Fibroblast of gingiva (primary cell): ENCODE results near the gene SORCS1.

Source experiments
- DNase-seq: peaks from one replicate; pipeline ENCODE4 v3.0.0-alpha.2; 2011; ENCODE audit warnings: low read depth

Gene SORCS1

DNA sequence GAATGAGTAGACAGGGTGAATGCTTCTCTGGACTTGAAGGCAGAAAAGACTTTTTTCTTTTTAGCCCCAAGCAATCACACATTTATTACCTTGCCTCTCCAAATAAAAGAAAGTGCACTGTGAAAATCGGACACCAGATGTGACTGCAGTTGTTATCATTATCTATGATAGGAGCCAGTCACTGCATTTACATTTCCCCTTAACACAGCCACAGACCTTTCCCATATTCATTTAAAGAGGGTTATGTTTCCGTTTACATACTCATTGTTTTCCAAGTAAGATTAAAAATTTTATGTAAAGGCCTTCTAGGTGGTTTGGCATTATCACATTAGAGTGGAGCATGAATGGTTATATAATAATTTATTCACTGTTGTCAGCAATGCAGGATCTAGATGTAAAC is 586.8 kb downstream of the SORCS1 start:
- DNase-seq, result no peak

DNA sequence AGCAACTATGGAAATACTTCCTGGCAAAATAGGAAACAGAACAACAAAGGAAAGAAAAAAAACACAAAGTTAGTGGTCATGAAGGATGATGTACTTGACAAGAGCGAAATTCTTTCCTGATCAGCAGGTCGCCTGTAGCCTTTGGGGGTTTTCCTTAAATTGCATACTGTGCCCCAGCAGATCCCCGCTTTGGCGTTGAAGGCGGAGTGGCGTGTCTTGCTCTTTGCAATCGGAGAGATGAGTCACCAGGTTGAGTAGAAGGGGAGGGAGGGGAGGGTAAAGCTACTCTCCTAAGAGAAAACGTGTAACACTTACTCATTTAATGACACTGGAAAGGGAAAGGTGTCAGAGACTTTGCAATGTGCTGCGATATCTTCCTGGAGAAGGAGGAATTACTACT is 587.2 kb downstream of the SORCS1 start:
- DNase-seq, result peak; percentile 2

DNA sequence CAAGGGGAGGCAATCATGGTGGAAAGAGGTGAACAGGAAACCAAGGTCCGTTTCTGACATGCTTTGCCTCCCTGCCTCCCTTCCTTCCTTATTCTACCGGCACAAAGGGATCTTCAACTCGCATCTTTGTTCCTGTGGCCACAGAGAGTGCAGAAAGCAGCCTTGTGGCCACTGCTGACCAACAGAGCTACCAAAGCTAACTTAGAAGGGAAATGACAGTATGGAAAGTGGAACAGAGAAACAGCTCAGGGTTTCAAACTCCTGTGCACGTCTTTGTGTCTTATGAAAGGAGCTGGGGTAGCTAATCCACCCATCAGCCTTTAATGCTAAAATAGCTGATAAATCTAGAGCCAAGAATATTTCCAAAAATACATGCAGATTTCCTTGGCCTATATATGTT is 588.0 kb downstream of the SORCS1 start:
- DNase-seq, result no peak

DNA sequence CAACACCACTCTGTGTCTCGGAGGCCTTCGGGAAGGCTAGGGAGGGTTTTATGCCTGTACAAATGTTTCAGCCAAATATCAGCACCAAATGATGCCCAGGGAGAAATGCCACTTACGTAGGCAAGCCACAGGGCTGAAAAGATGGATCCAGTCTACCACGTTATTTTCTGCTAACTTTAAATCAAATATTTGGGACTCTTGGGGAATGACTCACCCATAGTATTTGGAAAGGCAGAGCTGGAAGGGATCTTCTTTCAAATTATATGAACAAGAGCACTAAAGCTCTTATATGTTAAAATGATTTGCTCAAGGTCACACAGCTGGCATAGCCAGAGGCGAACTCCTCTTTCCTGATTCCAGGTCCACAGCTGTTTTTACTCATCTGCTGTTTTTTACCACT is 591.4 kb downstream of the SORCS1 start:
- DNase-seq, result peak; percentile 83

DNA sequence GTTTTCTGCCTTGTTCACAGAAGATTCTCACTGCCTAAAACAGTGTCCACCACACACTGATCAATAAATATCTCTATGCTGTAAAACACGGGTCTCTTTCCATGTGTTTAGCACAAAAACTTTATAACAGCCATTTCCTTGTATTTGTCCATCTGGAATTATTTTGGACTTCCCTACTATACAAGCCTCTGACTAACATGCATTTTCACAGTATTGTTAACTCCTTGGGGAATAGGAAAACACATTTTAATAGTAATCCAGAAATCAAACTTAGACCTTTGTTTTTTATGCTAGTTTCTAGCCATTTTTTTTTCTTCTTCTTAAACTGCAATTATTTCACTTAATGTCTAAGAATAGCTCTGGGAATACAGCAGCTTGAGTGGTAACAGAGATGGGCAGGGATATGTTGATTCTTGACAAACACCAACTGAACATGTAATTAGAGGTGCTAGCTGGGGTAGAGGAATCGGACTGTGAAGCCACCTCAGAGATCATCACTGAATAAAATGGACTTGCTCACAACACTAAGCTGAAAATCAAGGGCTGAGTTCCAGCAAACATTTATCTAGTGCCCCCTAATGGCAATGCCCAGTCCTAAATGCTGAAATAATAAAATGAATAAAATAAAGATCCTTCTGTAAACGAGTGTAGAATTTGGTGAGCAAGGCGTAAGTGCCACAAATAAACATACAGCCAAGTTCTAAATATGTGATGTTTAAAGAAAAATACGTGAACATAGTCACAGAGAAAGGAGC is 593.1 kb downstream of the SORCS1 start:
- DNase-seq, result peak; percentile 51

DNA sequence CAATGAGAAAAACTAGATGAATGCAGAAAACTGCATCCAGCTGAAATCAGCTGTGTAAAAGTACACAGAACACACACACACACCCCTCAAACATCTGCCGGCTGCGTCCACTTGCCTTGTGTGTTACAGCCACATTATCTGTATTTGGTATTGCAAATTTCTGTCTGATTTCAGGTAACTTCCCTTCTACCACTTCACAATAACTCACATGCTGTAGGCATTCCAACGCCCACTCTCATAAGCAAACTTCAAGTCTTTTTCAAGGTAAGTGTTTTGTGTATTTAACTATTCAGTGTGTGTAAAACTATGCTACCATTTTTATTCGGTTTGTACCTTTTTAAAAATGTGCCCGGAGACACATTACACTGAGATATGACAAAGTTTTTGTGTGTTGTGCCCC is 594.2 kb downstream of the SORCS1 start:
- no peak for DNase-seq

DNA sequence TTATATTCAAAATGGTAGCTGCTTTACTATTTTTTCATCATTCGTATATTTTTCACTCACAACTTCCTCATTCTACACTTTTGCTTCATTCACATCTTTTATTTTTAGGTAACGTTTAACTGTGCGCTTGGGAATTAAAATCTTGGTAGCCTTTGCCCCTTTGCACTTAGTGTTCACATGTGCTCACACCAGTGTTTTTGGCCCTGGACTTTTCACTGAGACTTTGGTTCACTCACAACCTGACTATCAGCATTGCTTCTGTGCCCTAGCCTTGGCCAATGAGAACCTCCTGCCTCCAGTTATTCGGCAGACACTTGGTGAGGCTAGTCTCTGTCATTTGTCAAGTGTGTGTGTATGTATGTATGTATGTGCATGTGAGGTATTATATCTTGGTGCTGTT is 596.9 kb downstream of the SORCS1 start:
- no peak for DNase-seq

DNA sequence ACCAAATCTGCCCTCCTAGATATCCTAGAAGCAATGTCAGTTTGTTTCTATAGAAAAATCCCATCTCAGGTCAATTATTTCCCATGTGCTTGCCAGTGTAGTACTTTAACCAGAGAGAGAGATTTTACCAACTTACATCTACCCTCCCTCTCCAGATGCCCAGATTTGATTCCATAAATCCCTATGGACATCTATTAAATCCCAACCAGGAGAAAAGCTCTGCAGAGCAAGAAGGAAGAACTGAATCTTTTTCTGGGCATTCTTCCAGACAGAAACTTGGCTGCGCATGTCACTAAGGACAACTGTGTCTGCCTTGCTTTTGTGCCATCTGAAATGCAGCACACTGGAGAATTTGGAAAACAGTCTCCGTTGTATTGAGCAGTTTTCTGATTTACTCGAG is 597.6 kb downstream of the SORCS1 start:
- DNase-seq, result peak; percentile 21

DNA sequence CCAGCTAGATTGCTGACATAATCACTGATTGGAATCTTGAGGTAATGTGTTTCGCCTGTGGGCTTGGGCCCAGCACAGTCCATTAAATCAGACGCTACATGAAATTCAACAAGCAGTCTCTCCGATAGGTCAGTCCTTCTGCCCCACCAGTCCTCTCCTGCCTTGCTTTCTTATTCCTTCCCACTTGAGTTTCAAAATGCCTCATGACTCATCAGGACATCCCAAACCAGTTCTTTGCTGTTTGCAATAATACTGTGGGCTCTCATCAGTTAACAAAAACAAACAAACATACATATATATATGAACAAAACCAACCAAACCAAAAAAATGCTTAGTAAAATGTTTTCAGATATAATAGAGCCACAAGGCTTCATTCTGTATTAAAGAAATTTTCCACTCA is 599.0 kb downstream of the SORCS1 start:
- peak; percentile 63 for DNase-seq

DNA sequence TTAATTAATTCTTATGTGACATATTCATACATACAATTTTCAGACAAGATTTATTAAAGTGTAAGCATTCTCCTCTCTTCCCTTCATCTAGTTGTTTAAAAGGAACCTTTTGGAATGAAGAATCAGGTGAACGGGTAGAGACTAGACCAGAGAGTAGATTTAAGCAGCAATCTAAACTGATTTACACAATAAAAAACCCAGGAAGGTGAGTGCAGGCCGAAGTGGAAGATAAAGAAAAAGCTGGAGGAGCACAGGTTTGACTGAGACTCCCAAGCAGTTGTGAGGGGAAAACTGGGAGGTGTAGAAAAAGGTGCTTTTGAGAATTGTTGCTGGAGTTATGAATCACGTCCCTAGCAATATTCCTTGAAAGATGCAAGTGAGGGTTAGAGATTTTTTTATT is 601.1 kb downstream of the SORCS1 start:
- DNase-seq, result no peak

DNA sequence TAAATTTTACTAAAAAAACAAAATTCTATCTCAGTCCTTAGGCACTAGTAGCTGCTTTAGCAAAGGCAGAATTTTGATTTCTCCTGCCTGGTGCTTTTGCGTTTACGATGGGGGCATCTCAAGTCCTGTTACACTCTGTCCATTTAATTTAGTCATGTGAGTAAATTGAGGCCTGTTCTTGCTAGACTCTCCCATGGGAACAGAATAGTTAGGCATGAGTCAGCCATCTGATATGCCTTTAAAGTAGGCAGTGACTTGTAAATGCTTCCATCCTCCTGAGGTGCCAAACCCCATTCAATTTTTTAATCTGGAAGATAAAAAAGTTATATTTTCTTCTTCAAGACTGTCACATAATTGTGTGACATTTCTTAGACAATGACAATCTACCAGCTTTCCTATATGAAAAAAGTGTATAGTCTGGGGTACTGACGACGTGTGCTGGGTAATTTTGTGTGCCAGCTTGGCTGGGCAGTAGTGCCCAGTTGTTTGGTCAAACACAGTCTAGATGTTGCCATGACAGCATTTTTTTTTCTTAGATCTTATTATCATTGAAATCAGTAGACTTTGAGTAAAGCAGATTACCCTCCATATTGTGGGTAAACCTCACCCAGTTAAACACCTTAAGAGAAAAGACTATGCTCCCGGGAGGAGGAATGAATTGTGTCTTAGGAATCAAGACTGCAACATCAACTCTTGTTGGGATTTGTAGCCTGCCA is 603.4 kb downstream of the SORCS1 start:
- peak; percentile 78 for DNase-seq

DNA sequence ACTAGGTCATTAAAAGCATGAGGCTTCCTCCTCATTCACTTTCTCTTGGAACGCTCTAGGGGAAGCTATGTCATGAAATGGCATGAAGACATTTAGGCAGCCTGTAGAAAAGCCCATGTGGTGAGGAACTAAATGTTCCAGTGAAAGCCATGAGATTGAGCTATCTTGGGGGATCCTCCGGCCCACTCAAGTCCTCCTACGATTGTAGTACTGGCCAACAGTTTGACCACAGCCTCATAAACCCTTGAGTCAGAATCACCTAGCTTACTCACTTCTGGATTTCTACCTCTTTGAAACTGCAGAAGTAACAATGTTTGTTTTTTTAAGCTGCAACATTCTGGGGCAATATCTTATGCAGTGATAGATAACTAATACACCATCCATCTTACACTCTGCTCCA is 605.1 kb downstream of the SORCS1 start:
- DNase-seq, result peak; percentile 4

DNA sequence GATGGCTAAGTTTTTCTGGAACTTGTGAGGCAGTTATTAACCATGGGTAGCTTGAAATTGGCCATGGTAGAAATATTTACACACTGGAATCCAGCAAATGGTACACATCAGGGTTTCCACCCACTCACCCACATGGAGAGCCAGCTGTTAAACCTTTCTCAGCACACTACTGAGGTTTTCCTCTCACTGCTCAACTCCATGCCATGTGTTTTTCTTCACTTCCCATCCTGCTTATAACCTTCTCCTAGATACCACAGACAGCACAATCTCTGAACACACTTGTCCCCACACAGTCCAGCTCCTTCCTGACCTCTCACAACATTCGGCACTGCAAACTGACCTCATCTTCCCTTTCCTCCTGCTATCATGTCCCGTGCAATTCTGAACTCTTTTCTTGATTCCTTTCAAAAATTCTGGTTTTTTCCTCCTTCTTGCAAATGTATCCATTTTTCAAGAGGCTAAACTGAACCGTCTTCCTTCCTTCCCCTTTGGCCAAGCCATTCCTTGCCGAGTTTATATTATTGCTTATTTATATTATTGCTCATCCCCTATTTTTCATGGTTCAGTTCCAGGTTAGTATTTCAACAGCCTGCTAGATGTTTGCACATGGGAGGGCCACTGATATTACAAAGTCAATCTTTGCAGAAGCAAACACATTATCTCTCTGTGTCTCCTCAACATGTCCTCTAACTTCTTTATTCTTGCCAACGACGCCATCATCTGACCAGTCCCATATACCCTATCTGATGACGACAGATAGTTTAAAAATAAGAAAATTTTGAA is 606.4 kb downstream of the SORCS1 start:
- peak; percentile 69 for DNase-seq

DNA sequence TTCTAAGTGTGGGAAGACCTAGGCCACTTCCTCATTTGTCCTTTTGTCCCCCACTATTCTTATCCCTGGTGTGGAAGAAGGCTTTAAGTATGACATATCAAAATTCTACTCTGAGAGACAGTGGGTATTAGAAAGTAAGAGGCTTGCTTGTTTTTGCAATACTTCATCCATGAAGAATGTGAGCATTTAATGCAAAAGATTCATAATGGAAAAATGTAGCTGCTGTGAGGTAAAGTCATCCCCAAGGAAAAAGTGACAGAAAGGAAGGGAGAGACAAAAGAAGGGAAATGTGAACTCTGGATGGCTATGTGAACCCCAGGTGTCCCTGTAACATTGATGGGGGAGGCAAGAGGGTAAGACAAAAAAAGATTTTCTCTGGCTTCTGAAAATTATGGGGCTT is 607.5 kb downstream of the SORCS1 start:
- DNase-seq, result peak; percentile 10

DNA sequence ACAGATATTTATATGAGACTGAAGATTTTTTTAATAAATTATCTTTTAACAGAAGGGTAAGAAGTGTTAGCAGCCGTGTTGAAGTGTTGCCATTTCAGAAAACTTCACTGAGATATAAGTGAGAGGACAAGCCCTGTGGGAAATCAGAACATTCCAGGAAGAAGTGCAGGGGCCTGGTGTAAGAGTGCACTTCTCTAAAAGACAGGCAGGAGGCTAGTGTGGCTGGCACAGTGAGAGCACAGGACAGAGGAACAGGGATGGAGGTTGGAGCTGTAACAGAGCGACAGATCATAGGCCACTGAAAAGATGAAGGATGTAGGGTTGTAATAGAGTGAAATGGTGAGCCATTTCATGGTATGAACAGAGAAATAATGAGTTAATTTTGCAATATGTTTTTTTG is 608.9 kb downstream of the SORCS1 start:
- DNase-seq, result no peak

DNA sequence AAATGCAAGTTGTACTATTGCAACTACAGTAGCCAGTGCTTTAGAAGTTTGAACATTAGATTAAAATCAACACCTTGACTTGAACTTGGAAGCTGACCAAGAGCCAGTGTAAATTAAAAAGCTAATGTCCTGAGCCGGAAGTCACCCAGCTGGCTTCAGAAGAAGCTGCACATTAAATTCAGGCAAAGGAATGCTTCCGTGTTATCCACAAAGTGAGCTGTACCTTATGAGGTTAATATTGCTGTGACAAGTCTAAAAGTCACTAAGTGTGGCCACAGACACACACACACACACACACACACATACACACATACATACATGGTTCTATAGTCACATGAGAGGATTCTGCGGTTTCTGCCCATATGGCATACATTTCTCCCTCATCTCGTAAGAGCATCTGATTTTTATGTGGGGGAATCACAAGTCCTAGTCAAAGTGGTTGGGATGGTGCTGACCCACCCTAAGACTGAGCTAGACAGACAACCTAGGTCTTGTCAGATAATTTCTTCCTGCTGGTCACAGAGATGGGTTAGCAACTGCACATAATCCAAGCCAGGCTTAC is 612.9 kb downstream of the SORCS1 start:
- DNase-seq, result no peak

DNA sequence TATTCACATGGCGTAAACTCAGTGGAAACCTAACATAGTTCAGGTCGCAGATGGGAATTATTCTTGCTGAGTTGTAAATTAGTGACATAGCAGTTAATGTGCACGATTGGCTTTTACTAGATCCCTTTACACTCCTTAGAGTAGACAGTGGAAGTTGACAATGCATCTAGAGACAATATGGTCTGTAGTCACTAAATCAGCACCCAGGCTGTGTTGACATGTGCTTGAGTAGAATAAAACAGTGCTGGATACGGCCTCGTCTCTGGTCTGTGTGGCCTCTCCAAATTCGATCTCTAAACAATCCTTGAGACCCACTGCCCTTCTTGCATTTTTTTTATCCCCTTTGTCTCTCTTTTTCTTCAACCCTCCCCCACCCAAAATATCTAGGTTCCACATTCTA is 615.7 kb downstream of the SORCS1 start:
- no peak for DNase-seq

DNA sequence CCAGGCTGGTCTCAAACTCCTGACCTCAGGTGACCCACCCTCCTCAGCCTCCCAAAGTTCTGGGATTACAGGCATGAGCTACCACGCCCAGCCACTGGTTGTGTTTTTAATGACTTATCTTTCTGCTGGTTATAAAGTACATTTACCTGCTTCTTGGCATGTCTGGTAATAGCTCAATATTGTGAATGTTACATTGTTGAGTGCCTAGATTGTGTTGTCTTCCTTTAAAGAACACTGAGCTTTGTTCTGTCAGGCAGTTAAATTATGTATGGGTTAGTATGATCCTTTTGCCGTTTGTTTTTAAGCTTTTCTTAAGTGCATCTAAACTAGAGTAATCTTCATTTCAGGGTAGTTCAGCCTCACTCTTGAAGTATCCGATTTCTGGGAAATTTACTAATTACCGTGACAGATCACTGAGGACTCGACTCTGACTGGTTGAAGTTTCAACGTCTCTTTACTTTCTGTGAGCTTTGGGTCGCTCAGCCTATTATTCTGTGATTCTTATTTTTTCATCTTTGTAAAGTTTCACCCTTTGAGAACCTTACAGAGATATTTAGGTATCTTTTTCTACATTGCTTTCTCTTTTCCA is 617.4 kb downstream of the SORCS1 start:
- DNase-seq, result no peak

DNA sequence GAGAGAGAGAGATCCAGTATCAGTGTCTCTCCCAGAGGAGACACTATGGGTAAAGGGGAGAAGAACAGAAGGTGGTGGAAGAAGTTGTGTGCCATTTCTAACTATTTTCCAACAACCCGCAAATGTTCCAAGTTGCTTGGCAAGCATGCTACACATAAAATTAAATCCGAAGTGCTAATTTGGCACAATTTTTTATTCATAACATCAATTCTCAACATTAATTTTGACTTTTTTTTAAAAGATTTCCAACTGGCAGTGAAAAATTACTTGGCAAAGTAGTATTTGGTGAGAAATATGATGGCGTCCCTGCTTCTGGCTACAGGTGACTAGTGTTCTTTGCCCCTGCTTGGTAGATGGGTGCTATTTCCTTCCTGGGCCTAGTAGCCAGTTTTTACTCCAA is 622.0 kb downstream of the SORCS1 start:
- DNase-seq, result no peak

DNA sequence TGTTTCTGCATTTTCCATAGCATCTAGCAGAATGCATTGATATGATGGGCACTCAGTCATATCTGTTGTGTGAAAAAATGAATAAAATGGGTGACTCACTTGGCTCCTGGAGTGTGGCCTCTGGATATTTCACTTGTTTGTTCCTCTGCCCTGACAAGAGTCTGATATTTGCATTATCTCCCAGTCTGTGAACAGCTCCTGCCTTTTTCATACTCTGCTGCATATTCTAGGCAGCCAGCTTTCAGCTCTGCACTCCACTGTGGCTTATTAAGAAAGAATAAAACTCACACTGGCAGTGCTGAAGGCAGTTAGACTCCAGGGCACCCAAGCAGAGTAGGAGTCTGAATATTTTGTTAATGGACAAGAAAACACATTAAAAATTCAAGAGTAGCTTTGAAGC is 623.9 kb downstream of the SORCS1 start:
- peak; percentile 2 for DNase-seq

DNA sequence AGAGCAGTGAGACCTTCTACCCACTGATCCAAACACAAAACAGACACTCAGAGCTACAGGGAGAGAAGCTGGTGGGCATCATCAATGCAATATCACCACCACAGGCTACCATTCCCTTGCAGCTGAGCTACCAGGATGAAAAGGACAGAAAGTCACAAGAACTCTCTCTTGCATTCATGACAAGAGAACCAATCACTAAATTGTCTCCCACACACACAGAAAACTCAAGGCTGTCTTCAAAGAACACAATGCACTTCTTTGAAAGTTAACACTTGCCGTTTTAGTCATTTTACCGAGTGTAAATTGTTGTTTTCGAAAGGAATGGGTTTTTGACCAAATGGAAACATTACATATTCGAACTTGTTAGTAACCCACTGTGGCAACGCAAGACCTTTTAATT is 626.6 kb downstream of the SORCS1 start:
- no peak for DNase-seq

DNA sequence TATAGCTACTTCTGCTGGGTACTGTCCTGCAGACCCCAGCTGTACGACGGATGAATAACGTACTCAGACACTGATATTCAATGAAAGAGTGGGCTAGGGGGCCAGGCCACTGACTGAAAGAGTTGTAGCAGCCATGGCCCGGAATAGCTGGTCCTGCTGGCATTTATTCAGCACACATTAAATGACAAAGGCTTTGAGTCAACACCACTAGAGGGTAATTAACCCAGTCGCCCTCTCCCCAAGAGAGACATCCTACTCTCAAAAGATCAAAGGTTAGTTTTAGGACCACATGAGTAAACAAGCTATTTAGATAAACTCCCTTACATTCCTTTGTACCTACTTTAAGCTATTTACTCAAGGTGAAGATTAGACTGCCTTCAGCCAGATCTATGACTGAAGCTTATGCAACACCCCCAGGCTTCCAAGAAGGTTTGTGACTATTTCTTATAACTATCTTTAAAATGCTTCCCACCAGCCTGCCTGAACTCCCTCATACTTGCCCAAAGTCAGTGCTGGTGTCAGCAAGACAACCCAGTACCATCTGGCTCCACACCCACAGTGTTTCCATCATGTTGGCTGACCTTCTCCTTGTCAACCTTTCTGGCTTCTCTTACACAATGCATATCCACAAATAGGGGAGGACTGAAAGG is 629.1 kb downstream of the SORCS1 start:
- no peak for DNase-seq
